Uterus (tissue), 2 donors: ENCODE measurements around the gene SEL1L2.

ENCODE experiments used
- POLR2A ChIP-seq, 2 donors: fragments of 450-650 bp; IDR thresholded peaks; one replicate each; pipeline ENCODE4 v1.6.1; 2016; ENCODE audit warnings: antibody characterized with exemption in 2 of 2, mild to moderate bottlenecking in 1 of 2, moderate library complexity in 1 of 2
- TF ChIP-seq, protein P1 (sequence below), 4 experiments: fragments of 200-600 bp in 2 of 4; fragments of 450-650 bp in 2 of 4; sonication (generic) in 2 of 4; IDR thresholded peaks; one replicate each; pipeline ENCODE4 v1.5.1; 2016 to 2019; ENCODE audit warnings: antibody characterized with exemption in 4 of 4, mild to moderate bottlenecking in 2 of 4, moderate library complexity in 1 of 4

DNA sequence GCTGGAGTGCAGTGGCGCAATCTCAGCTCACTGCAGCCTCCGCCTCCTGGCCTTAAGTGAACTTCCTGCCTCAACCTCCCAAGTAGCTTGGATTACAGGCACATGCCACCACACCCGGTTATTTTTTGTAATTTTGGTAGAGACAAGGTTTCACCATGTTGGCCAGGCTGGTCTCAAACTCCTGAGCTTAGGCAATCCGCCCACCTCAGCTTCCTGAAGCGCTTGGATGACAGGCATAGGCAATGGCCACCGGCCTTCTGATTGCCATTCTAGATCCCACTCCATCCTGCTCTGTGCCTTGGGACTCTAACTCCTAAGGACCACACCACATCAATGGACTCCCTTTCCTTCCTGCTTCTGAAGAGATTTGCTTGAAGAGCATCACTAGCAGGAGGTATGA lies 60.6 kb downstream of the SEL1L2 start:
- TF ChIP-seq, protein P1, sequence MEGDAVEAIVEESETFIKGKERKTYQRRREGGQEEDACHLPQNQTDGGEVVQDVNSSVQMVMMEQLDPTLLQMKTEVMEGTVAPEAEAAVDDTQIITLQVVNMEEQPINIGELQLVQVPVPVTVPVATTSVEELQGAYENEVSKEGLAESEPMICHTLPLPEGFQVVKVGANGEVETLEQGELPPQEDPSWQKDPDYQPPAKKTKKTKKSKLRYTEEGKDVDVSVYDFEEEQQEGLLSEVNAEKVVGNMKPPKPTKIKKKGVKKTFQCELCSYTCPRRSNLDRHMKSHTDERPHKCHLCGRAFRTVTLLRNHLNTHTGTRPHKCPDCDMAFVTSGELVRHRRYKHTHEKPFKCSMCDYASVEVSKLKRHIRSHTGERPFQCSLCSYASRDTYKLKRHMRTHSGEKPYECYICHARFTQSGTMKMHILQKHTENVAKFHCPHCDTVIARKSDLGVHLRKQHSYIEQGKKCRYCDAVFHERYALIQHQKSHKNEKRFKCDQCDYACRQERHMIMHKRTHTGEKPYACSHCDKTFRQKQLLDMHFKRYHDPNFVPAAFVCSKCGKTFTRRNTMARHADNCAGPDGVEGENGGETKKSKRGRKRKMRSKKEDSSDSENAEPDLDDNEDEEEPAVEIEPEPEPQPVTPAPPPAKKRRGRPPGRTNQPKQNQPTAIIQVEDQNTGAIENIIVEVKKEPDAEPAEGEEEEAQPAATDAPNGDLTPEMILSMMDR (IDR thresholded peaks at IDR 0.05) = no peak
- TF ChIP-seq POLR2A (IDR thresholded peaks at IDR 0.05) = no peak
